GM12878 (cell line): ENCODE measurements around the gene CAMK4. TPM values are rescaled to one million over a fixed set of nuclear protein-coding genes. Genes with fewer than 3 reads are reported as not detected.
A peak's percentile ranks its signal among the peaks of the same experiment; 100 is the strongest.

Source experiments
- BACH1 ChIP-seq: fragments of 450-650 bp; IDR thresholded peaks from 2 replicates; pipeline ENCODE4 v1.6.1; 2017; ENCODE audit warnings: mild to moderate bottlenecking, borderline replicate concordance
- CREM ChIP-seq: IDR thresholded peaks from 2 replicates; pipeline ENCODE4 v1.6.1; 2014; ENCODE audit warnings: antibody characterized with exemption, low read depth
- EED ChIP-seq: sonication (generic); IDR thresholded peaks from 2 replicates; pipeline ENCODE4 v1.6.1; 2016; ENCODE audit warnings: antibody characterized with exemption, low read depth
- MLLT1 ChIP-seq: fragments of 450-650 bp; IDR thresholded peaks from 2 replicates; pipeline ENCODE4 v1.6.1; 2016; ENCODE audit warnings: mild to moderate bottlenecking
- MTA2 ChIP-seq: fragments of 450-650 bp; IDR thresholded peaks from 2 replicates; pipeline ENCODE4 v1.6.1; 2016; ENCODE audit warnings: low read depth, mild to moderate bottlenecking, moderate library complexity
- NBN ChIP-seq: fragments of 450-650 bp; IDR thresholded peaks from 2 replicates; pipeline ENCODE4 v1.6.1; 2016
- PAX5 ChIP-seq: IDR thresholded peaks from 2 replicates; pipeline ENCODE4 v1.6.1; 2011; ENCODE audit warnings: low read depth, low read length, borderline replicate concordance
- PBX3 ChIP-seq: IDR thresholded peaks from 2 replicates; pipeline ENCODE4 v1.6.1; 2011; ENCODE audit warnings: mild to moderate bottlenecking, low read depth, low read length, moderate library complexity; ENCODE audit not compliant: insufficient replicate concordance
- SKIL ChIP-seq: fragments of 450-650 bp; IDR thresholded peaks from 2 replicates; pipeline ENCODE4 v1.6.1; 2017; ENCODE audit warnings: mild to moderate bottlenecking, low read depth, inconsistent platforms; ENCODE audit not compliant: poor library complexity, severe bottlenecking
- TAF1 ChIP-seq: IDR thresholded peaks from 2 replicates; pipeline ENCODE4 v1.6.1; 2011; ENCODE audit warnings: mild to moderate bottlenecking, low read depth, low read length, borderline replicate concordance
- YY1 ChIP-seq: IDR thresholded peaks from 2 replicates; pipeline ENCODE4 v1.6.1; 2011; ENCODE audit warnings: low read depth, mild to moderate bottlenecking, low read length
- ZNF687 ChIP-seq: fragments of 450-650 bp; IDR thresholded peaks from 2 replicates; pipeline ENCODE4 v1.6.1; 2017; ENCODE audit warnings: mild to moderate bottlenecking, moderate library complexity
- ZSCAN29 ChIP-seq: fragments of 450-650 bp; IDR thresholded peaks from 2 replicates; pipeline ENCODE4 v1.6.1; 2017; ENCODE audit warnings: mild to moderate bottlenecking, moderate library complexity
- polyA plus RNA-seq, 11 experiments: library from polyadenylated mRNA; depleted of rRNA in 4 of 11; unstranded in 6 of 11; stranded (reverse) in 5 of 11; fragments of >200 nt; fragmentation: Nextera tagmentation in 4 of 11; fragmentation: Illumina TruSeq in 1 of 11; extraction: Ambion mirVana in 4 of 11; extraction: Trizol in 1 of 11; gene quantifications; 1 replicate in 1 of 11; 2 replicates in 10 of 11; pipeline versions ENCODE4 v1.2.1 to v1.2.3, GENCODE V29; 2011 to 2016; ENCODE audit warnings: inconsistent platforms in 2 of 11, missing spikeins in 2 of 11, low read depth in 1 of 11
- total RNA-seq, 4 experiments: library from RNA; depleted of rRNA in 3 of 4; stranded (reverse); fragments of >200 nt in 3 of 4; fragmentation: Illumina TruSeq in 1 of 4; extraction: Trizol in 1 of 4; gene quantifications; 2 replicates each; pipeline versions ENCODE4 v1.2.1 to v1.2.3, GENCODE V29; 2013 to 2021

Gene CAMK4
- total and polyA plus RNA-seq, 10 of the 15 experiments (the other 5 are each of a cell fraction or from before 2014, with no cell fraction given): 13.3 to 51.9 (median 35.3) TPM

- TF ChIP-seq MLLT1 (peak; percentile 92), MTA2 (0 out of 2 replicates have a peak, but pooled peaks have one; percentile 53), PAX5 (0 out of 2 replicates have a peak, but pooled peaks have one; percentile 31), CREM (no peak; the same call in 1 of the 2 replicates), BACH1 (no peak), YY1 (0 out of 2 replicates have a peak, but pooled peaks have one; percentile 13), PBX3 (no peak), ZNF687 (peak; percentile 65), TAF1 (0 out of 2 replicates have a peak, but pooled peaks have one; percentile 50), SKIL (peak; percentile 7), EED (peak; percentile 6; the same call in 1 of the 2 replicates), NBN (0 out of 2 replicates have a peak, but pooled peaks have one; percentile 92), ZSCAN29 (peak; percentile 48; the same call in 1 of the 2 replicates)
Measured at GRCh38 chr5:111513131-111513520, 288.9 kb downstream of the CAMK4 start (continued).
